DMS79 (cell line): Measurements from ENCODE around the gene PLEKHM1.
"Not testable (repeated sequence)": the region's sequence is repeated elsewhere in the genome, so short reads cannot be mapped to it uniquely, and the experiment has no call there.

Experiments used
- DNase-seq: peaks from one replicate; lab custom pipeline; 2025; lab: John Stamatoyannopoulos, UW

The PLEKHM1 gene

DNA sequence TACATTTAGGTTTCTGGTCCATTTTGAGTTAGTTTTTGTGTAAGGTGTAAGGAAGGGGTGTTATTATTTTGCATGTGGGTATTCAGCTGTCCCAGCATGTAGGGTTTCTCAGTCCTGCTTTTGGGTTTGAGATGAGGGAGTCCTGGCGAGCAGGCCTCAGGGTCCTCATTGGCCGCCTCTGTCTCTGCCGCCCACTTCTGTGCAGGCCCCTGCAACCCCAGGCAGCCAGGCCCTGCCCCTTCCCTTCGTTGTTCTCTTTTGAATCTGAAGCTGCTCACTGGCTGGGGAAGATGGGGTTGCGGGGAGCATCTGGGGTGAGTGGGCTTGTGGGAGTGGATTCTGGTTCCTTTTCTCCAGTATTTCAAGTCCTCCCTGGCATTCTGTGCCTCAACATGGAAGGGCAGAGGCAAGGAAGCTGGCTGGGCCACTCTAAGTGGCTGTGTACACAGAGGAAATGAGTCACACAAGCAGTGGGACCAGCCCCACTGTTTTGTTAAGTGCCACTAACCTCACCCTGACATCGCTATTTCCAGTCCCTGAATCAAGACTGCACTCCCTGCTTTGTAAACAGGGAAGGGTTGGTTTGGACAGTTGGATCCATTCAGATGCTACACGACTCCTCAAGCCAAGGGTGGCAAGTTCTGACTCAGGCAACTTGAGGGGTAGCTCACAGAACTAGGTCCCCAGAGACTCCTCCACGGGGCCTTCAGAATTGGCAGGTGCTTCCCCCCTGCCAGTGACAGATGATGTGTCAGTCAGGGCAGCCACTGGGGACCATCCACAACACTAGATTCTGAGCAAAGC is 28.8 kb downstream of the PLEKHM1 start:
- DNase-seq, result peak; percentile 29

DNA sequence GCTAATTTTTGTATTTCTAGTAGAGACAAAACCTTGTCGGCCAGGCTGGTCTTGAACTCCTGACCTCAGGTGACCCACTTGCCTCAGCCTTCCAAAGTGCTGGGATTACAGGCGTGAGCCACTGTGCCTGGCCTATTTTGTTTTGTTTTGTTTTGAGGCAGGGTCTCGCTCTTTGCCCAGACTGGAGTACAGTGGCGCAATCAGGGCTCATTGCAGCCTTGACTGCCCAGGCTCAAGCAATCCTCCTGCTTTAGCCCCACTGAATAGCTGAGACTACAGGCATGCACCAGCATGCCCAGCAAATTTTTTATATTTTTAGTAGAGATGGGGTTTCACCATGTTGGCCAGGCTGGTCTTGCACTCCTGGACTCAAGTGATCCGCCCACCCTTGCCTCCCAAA is 30.1 kb downstream of the PLEKHM1 start:
- not testable (repeated sequence) for DNase-seq

DNA sequence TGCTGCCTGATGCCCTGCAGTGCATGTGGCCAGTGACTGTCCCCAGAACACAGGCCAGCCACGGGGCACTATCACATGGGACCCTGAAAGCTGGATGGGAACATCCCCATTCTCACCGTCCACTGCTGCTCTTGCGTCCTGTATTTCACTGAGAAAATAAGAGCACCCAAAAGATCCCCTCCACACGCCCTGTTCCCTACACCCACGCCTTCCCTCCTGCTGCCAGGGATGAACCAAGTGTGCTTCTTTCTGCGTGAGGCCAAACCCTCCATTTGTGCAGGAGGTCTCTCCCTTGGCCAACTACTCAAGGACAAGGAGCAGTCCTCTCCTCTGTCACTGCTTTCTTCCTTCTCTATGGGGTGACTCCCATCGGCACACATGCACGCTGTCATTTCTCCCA is 36.2 kb downstream of the PLEKHM1 start:
- DNase-seq, result not testable (repeated sequence)

DNA sequence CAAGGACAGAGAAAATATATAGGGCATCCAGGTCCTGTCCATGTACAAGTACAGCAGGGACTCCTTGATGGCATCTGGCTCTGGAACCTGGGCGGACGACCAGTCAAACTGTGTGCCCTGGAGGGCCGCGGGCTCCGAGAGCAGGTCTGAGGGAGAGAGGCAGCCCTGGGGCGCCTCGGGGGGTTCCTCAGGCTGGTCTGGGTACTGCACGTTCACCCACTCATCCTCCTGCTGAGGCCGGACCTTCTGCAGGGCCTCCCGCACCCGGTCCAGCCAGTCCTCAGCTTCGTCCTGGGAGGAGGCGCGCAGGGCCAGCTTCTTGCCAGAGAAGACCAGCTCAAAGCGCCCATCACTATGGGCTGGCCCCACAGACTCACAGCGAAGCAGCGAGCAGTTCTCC is 36.8 kb downstream of the PLEKHM1 start:
- DNase-seq, result not testable (repeated sequence)

DNA sequence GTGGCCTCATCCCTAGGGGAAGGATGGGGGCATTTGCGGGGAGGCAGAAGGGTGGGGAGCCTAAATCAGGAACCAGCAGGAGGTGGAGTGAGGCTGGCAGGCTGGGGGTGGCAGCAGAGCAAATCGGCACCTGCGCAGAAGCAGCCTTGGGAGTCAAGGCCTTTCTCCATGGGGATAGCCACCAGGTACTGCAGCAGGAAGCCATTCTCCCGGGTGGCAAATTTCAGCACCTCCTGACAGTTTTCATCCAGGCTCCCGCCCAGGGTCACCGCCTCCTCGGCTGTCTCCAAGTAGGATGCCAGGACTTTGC is 37.3 kb downstream of the PLEKHM1 start:
- not testable (repeated sequence) for DNase-seq

DNA sequence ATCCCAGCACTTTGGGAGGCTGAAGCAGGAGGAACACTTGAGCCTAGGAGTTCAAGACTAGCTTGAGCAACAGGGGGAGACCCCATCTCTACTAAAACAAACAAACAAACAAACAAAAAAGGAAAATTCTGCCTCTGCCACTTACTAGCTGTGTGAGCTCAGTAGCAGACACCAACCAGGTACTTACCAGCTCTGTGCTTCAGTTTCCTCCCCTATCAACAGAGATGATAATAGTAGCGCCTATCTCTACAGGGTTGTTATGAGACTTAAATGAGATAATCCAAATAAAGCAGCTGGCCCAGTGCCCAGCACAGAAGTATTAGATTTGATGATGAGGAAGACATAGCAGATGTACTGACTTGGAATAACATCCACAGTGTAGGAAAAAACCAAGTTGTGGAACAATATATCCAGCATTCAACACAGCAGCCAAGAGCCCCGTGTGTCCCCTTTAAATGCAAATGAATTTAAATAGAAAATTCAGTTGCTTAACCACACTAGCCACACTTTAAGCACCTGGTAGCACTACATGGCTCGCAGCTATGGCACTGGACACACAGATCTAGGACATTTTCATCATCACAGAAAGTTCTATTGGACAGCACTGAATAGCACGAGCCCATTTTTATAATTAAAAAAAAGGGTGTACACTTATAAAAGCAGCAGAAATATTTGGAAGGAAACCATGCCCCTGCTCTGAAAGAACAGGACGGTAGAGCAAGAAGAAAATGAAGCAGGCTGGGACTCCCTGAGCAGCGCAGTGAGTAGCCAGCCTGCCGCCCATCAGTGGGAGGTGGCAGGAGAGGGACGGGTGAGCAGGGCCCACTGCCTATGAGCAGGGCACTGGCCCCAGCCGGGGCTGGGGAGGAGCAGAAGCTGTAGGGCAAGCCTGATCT is 37.9 kb downstream of the PLEKHM1 start:
- not testable (repeated sequence) for DNase-seq

DNA sequence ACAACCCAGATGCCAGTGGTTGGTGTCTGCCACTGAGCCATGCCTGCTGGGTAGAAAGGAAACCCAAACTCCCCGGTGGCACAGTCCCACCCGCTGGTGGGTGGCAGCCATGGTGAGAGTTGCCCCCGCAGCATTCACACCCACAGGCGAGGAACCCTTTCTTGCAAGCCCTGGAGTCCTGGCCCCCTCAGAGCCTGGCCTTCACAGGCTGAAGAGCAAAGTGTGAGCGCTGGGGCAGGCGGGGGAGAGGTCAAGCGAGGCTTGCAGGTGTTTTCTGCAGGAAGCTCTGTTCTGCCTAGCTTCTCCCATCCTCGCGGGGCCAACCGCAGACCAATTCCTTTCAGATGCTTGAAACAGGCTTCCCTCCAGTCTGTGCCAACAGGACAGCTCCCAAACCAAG is 38.9 kb downstream of the PLEKHM1 start:
- not testable (repeated sequence) for DNase-seq

DNA sequence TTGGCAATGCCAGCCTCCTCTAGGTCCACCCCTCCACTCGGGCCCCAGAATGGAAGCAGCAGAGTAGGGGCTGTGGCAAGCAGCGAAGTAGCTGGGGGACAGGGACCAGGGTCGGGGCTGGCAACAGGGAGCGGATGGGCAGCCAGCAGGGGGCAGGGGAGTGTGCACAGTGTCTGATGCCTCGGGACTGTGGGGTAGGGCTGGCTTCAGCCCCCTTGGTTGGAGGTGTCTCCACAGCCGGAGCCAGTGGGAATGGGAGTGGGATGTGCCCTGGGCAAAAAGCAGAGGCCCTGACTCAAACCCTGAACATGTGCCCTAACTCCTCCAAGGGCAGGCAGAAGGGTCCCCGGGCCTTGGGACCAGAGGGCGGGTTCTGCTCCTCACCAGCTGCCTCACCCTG is 39.4 kb downstream of the PLEKHM1 start:
- no peak for DNase-seq

DNA sequence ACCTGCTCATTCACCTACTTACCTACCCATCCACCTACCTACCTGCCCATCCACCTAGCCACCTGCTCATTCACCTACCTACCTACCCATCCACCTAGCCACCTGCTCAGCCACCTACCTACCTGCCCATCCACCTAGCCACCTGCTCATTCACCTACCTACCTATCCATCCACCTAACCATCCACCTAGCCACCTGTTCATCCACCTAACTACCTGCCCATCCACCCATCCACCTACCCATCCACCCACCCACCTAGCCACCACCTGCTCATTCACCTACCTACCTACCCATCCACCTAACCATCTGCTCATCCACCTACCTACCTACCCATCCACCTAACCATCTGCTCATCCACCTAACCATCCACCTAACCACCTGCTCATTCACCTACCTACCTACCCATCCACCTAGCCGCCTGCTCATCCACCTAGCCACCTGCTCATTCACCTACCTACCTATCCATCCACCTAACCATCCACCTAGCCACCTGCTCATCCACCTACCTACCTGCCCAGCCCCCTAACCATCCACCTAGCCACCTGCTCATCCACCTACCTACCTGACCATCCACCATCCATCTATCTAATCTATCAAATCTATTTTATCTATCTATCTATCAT is 40.7 kb downstream of the PLEKHM1 start:
- DNase-seq, result not testable (repeated sequence)

DNA sequence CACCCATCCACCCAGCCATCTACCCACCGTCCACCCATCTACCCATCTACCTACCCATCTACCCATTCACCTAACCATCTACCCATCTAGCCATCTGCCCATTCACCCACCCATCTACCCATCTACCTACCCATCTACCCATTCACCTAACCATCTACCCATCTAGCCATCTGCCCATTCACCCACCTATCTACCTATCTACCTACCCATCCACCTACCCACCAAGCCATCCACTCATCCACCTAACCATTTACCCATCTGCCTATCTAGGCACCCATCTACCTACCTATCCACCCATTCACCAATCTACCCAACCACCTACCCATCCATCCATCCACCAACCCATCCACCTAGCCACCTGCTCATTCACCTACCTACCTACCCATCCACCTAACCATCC is 41.3 kb downstream of the PLEKHM1 start:
- not testable (repeated sequence) for DNase-seq

DNA sequence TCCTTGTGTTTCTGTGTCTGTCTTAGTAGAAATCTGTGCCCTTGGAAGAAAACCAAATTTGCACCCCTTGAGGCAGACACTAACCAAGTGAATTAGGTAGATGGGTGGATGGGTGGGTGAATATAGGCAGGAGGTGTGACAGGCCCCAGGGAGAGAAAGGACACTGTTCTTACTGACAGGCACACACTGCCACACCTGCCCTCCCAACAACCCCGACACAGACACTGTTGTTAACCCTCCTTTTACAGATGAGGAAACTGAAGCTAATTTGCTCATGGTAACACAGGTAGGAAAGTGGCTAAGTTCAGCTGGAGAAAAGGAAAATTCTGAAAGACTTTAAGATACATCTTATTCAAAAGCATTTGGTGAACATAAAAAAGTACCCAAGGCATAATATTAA is 42.0 kb downstream of the PLEKHM1 start:
- DNase-seq, result not testable (repeated sequence)

DNA sequence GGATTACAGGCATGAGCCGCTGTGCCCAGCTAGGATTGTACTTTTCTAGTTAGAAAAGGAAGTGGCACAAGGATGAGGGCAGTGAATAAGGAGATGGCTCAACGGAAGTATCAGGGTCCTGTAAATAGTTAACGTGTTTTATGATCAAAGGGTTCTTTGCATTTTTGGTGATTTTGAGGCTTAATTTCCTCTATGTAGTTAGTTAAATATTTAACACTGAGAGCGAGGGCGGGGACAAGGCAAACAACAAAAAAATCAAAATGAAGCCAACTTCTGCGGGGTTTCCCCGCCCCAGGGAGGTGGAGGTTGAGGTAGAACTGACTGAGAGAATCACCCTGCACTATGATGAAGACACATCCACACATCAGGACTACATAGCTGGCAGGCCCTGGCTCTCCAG is 42.5 kb downstream of the PLEKHM1 start:
- not testable (repeated sequence) for DNase-seq

DNA sequence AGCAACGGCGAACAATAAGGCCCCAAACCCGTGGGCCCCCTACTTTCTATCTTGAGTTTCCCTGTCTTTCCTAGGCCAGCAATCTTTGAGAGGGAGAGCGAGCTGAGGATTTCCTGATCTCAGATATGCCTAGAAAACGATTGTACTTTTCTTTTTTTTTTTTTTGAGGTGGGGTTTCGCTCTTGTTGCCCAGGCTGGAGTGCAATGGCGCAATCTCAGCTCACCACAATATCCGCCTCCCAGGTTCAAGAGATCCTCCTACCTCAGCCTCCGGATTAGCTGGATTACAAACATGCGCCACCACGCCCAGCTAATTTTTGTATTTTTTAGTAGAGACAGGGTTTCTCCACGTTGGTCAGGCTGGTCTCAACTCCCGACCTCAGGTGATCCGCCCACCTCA is 42.9 kb downstream of the PLEKHM1 start:
- not testable (repeated sequence) for DNase-seq

DNA sequence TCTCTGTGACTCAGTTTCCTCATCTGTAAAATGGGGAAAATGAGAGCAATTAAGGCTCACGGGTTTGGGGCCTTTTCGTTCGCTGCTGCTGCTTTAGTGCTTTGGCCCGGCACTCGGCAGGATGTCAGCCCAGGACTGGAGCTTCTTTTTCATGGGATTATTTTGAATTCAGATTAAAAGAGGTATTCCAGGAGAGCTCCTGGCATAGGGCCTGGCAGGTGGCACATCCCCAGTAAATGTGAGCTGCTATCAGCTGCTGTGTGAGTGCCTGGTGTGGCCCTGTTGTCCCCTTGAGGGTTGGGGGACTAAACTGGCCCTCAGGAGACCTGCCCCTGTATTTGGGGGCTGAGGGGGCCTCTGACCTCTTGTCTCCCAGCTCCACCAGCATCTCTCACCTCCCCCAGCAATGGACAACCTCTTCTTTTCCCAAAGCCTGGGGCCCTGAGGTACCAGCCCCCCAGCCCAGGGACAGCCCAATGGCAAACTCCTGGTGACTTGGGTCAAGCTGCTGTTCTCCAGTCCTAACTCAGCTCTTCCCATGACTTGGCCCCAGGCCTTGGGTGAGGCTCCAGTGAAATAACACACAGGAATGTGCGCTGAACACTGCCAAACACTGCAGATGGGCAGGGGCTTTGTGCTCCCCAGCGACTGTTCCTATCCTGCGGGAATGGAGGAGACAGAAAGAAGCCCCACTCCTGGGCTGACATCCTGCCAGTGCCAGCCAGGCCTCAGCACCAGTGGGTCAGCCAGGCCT is 43.5 kb downstream of the PLEKHM1 start:
- DNase-seq, result not testable (repeated sequence)

DNA sequence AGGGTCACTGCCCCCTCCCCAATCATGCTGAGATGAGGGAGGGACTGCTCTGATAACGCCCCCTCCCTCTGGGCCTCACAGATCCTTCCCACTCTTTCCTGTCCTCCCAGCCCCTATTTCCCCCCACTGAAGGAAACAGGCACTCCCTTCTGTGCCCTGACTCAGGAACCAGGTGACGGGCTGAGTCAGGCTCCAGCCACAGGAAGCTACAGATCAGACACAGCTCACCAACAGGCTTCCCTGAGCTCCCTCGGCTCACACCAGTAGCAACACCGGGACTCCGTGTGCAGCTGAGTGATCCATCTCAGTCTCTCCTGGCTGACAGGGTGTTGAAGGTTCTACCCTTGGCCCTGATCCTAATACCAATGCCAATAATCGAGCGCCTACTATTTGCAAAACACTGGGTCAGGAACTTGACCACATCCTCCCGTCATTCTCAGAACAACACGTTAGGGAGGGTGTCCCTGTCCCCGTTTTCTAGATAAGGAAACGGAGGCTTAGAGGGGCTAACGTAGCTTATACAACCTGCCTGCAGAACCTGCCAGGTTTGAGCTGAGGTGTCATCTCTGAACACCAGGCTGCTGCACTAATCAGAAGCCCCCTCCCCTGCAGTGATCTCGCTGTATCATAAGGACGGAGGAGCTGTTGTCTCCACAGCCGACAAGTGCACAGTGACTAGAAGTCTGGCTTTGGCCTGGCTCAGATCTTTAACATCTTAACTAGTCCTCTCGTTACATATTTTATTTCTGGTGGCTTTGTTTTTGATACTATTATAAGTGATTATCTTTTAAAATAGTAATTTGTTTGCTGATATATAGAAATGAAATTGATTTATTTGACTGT is 44.4 kb downstream of the PLEKHM1 start:
- not testable (repeated sequence) for DNase-seq

DNA sequence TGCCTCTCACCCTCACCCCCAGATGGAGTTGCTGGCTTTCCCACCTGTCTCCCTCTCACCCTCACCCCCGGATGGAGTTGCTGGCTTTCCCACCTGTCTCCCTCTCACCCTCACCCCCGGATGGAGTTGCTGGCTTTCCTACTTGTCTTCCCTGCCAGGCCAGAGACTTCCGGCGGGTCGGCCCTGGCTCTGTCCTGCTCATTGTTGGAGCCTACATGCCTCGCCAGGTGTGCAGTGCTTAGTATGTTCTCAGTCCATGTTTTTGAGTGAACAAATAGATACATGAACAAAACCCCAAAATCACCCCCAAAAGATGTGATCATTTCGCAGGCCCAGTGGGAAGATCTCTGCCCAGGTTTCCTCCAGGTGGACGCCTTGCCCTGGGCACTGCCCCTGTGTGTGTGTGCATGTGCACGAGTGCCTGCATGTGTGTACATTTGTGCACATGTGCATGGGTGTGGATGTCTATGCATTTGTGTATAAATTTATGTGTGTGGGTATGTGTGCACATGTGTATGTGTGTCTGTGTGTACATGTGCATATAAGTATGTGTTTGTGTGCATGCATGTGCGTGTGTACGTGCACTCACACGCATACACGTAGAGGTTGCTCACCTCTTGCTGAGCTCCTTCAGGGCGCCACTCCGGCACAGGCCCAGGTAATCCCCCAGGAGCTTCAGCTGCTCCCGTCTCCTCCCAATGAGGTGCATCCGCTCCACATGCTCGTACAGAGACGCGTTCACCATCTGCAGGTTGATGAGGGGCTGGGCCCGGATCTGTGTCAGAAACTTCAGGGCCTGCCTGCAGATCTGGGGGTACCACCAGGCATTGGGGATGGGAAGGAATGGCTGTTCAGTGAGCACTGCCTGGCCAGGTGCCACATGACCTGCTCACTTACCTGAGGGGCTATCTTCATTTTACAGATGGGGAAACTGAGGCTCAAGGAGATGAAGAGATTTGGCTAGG is 45.4 kb downstream of the PLEKHM1 start:
- DNase-seq, result not testable (repeated sequence)

DNA sequence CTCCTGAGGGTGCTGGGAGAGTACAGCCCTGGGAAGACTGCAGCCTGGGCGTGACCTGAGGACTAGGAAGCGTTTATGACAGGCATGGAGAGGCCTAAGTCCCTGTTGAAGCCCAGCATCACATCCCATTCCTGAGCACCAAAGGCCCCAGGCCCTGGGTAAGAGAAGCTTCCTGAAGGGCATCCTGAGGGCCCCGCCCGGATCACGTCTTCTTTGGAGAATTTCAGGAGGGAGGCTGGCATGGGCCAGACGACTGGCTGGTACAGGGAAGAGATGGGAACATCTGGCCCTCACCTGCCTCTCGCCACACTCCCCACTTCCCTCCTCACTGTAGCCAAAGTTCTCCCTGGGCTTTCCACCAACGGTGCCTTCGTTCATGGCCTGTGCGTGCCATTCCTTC is 46.2 kb downstream of the PLEKHM1 start:
- DNase-seq, result not testable (repeated sequence)

DNA sequence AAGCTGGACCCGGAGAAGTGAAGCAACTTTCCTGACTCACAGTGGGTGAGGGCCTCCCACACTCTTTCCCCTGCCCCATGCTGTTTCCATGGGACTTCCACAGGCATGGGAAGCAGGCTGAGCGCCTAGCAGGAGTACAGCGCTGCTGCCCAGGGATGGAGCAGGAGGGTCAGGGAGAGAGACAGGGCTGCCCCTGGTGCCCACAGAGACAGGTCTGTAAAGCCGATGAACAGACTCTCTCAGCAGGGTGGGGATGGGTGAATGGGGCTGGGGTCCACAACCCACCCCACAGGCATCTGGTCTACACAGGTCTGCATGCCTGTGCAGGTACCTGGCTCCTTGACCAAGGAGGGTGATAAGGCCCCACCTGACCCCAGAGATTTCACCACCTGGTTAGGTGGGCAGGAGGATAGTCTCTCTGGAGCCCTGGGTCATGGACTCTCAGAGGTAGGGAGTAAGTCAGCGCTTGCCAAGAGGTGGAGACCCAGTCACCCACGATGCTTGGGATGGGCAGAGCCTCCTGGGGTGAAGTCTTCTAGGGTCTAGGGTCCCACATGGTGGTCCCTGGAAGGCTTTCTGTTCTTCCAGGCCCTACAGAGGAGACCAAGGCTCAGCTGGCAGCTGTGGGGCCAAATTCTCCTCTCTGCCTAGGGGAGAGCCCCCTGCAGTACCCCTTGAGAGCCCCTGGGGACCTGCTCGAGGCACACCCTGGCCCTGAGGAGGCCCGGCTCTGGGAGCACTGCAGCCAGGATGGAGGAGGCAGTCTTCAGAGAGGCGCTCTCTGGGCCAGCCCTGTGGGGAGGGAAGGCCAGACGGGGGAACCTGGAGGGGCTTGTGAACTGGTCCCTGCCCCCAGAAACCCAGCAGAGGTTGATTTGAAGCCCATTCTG is 46.9 kb downstream of the PLEKHM1 start:
- DNase-seq, result not testable (repeated sequence)
